SKM-1 treated with dmso at 0.1 percent for 144 hours (cell line): ENCODE results near the gene MARK3.
"Not testable (repeated sequence)": the region's sequence is repeated elsewhere in the genome, so short reads cannot be mapped to it uniquely, and the experiment has no call there.

Source experiments
- DNase-seq: peaks from one replicate; lab custom pipeline; 2025; ENCODE audit not compliant: unreplicated experiment; lab: John Stamatoyannopoulos, UW

MARK3 gene

DNA sequence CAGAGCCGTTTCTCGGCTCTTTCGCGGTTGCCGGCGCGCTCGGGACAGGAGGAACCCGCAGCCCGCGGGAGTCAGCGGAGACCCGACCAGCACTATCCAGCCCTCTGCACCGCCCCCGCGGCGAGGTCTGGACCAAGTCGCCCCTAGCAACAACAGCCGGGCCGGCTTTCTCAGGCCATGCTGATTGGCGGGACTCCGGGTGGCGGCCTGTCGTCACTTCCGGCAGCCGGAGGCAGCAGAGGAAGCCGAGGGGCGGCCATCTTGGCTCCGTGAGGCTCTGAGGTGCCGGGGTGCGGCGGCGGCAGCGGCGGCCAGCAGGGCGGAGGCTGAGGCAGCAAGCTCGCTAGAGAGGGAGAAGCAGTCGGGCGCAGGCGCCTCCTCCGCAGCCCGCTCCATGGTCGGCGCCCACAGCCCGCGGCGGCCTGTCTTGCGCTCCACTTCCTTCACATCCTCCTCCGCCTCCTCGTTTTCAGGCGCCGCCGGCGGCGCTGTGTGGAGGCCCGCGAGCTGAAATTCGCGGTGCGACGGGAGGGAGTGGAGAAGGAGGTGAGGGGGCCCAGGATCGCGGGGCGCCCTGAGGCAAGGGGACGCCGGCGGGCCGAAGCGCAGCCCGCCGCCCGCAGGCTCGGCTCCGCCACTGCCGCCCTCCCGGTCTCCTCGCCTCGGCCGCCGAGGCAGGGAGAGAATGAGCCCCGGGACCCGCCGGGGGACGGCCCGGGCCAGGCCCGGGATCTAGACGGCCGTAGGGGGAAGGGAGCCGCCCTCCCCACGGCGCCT lies at the start of gene MARK3:
MARK3 (plus strand) TSS at position 264 of the 777 bp plus-strand sequence. CDS start 615 bp downstream, outside the sequence.
- peak; percentile 75 for DNase-seq

DNA sequence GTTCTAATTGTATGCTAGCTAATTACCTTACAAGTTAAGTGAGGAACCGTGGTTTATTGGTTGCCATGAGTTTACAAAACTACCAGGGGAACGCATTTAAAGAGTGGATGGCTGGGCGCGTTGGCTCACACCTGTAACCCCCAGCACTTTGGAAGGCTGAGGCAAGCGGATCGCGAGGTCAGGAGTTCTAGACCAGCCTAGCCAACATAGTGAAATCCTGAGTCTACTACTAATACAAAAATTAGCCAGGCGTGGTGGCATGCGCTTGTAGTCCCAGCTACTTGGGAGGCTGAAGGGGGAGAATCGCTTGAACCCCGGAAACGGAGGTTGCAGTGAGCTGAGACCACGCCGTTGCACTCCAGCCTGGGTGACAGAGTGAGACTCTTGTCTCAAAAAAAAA lies 49.0 kb upstream of the MARK3 start:
- DNase-seq = no peak

DNA sequence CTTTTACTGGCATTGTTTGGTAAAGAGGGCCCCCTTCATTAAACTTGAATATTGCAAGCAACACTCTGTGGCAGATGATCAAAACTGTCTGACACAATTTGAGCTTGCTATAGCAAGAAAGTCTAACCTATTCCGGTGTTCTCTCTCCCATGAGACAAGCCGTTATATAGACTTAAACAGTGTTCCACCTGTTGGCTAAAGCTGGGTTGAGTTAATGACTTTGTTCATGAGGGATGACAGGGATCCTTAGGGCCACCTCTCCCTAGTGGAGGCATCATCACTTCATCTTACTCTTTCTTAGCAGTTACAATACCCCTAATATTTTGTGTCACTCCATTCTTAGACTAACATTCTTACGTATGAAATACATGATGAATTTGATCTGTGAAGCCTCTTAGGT lies 47.4 kb upstream of the MARK3 start:
- no peak for DNase-seq

- no peak for DNase-seq
Measured at GRCh38 chr14:103339561-103339960, 45.7 kb upstream of the MARK3 start.

DNA sequence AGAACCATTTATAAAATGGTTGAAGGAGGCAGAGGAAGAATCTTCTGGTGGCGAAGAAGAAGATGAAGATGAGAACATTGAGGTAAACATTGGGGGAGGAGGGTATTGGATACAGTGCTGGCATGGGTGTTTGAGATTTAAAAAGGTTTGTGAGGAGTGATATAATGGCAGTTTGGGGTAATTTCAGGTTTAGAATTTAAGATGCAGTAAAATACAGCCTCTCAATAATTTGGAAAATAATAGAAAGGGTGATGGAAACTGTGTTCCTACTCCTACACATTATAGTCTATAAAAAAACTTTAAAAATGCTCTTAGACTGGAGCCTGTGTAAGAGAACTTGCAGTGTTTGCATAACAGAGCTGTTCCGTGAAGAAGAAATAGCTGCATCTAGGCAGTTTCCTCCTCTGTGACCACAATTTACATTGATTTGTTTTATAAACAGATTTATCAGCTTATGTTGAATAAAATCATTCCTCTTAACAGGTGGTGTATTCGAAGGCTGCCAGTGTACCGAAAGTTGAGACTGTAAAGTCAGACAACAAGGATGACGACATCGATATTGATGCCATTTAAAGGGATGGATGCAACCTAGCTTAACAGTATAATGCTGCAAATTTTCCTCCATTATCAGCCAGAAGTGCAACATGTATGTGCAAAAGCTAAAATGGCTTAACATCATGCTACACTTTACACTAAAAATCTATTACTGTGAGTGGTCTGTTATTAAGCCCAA lies 44.6 kb upstream of the MARK3 start:
- no peak for DNase-seq

- DNase-seq = no peak
Measured at GRCh38 chr14:103341250-103342129, 43.7 kb upstream of the MARK3 start.

- DNase-seq = no peak
Measured at GRCh38 chr14:103343164-103343879, 41.9 kb upstream of the MARK3 start.

- DNase-seq = no peak
Measured at GRCh38 chr14:103343905-103344797, 41.1 kb upstream of the MARK3 start.

DNA sequence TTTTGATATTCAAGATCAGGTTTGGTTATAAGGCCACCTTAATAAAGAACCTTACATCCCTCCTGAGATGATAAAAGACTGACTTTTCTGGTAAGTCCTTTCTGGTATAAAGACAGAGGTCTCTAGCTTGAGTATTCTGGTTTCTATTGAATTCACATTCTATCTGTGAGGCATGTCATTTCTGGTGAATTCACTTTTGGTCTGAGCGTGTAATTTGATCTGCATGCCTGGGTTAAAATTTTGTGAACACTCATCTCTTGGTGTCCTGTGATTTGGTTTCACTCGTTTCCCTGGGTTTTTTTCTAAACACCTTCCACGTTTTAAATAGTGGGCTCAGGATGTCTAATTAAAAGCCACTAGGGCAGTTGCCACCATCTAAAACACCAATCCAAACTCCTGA lies 38.9 kb upstream of the MARK3 start:
- no peak for DNase-seq

- DNase-seq = no peak
Measured at GRCh38 chr14:103347091-103347815, 38.0 kb upstream of the MARK3 start.

DNA sequence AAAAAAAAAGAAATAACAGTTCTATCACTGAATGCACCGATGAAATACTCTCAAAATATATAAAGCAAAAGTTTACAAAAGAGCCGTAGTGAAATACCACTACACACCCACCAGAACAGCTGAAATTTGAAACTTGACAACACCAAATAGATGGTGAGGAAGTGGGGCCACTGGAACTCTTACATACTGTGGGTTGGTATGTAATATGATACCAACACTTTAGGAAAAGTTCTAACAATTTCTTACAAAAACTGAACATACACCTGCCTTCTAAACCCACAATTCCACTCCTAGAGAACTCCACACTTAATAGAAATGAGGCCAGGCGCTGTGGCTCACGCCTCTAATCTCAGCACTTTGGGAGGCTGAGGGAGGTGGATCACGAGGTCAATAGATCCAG lies 37.1 kb upstream of the MARK3 start:
- no peak for DNase-seq

DNA sequence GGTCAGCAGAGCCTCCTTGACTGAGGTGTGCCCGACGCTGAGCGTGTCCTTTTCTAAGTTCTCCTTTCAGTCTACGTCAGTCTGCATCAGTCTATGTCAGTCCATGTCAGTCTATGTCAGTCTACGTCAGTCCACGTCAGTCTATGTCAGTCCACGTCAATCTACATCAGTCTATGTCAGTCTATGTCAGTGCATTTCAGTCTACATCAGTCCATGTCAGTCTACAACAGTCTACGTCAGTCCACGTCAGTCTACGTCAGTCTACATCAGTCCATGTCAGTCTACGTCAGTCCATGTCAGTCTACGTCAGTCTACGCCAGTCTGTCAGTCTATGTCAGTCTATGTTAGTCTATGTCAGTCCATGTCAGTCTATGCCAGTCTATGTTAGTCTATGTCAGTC lies 35.2 kb upstream of the MARK3 start:
- DNase-seq = no peak

GRCh38 chr14:103353362-103353761 lies 31.9 kb upstream of the MARK3 start:
- DNase-seq = no peak

GRCh38 chr14:103354141-103354540 lies 31.1 kb upstream of the MARK3 start:
- DNase-seq = no peak

DNA sequence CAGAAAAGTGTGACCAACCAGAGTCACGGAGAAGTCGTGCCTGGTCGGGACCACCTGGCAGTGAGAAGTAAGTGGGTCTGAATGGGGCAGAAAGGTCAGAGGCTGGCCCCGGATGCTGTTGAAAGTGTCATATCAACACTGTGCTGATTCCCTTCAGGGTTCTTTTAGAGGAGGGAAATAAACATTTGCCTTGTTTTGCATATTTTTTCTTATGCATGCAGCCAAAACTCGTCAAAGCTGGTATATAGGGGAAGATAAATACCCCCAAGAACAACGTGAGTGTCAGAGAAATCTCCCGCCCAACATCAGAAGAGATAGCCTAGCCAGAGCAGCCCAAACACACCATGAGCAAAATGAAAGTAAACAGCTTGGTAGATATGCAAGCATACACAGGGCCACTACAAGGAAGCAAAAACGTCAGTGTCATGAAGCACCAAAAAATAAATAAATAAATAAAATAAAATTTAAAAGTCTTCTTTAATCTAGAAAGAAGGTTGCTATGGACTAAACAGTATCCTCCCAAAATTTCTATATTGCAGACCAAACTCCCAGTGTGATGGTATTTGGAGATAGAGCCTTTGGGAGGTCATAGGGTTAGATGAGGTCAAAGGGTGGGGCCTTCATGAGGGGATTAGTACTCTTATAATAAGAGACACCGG lies 29.1 kb upstream of the MARK3 start:
- DNase-seq = no peak

- DNase-seq = not testable (repeated sequence)
Measured at GRCh38 chr14:103357552-103357951, 27.7 kb upstream of the MARK3 start.

DNA sequence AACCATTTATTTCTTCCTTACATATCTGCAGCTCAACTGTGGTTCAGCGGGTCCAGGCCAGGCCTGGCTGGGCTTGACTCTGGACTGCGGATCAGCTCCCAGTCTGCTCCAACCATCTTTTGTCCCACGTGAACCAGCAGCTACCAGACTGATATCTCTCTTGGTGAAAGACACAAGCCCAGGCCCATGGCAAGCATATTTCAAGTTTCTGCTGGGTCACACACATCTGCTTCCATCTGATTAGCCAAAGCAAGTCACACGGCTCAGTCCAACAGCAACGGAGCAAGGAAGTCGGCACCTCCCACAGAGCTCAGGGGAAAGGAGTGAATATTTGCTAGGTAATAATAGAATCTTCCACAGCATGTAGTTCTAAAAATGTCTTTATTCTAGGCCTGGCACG lies 24.7 kb upstream of the MARK3 start:
- DNase-seq = no peak

DNA sequence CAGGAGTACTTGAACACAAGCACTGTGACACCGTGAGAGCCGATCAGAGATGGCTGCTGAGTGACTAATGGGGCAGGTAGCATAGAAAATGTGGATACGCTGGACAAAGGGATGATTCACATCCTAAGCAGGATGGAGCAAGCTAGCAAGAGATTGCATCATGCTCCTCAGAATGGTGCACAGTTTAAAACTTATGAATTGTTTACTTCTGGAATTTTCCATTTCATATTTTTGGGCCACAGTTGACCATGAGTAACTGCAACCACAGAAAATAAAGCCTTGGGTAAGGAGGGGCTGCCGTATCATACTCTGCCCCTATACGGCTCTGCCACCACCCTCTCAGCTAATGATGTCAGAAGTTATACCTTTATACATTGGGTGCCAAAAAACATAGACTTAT lies 23.3 kb upstream of the MARK3 start:
- DNase-seq = no peak

DNA sequence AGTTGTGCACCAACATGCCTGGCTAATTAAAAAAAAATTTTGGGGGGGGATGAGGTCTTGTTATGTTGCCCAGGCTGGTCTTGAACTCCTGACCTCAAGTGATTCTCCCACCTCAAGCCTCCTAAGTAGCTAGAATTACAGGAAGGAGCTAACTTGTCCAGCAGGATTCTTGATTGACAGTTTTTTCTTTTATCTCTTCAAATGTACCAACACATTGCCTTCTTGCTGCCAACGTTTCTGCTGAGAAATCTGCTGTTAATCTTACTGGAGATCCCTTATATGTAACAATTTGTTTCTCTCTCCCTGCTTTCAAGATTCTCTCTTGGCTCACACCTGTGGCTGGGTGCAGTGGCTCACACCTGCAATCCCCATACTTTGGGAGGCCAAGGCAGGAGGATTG lies 22.4 kb upstream of the MARK3 start:
- DNase-seq = no peak
